Right lobe of liver (tissue), 6 donors: ENCODE data around the gene NWD2. TPM values are rescaled to one million over a fixed set of nuclear protein-coding genes. Genes with fewer than 3 reads are reported as not detected.

Experiments used
- ATAC-seq, 4 donors: fragments of 200-7000 bp; cut with Tn5 transposase; one replicate each; pipeline ENCODE4 v1.9.1; 2020; ENCODE audit warnings: mild to moderate bottlenecking in 4 of 4, moderate library complexity in 4 of 4
- DNase-seq, 3 donors: peaks; one replicate each; pipeline ENCODE4 v3.0.0-alpha.2; 2020
- H3K27ac ChIP-seq, 3 donors: fragments of 200-600 bp; one replicate each; pipeline ENCODE4 v1.8.0; 2022
- H3K27me3 ChIP-seq, 2 donors: fragments of 200-600 bp; one replicate each; pipeline ENCODE4 v1.8.0; 2022
- H3K36me3 ChIP-seq, 4 donors: fragments of 200-600 bp; sonication (generic) in 1 of 4; one replicate each; pipeline versions ENCODE4 v1.5.1 to v1.8.0; 2017 to 2022; ENCODE audit warnings: control low read depth in 1 of 4
- H3K4me1 ChIP-seq, 4 donors: fragments of 200-600 bp; sonication (generic) in 1 of 4; one replicate each; pipeline versions ENCODE4 v1.5.1 to v1.8.0; 2017 to 2022; ENCODE audit warnings: control low read depth in 1 of 4
- H3K4me3 ChIP-seq, 3 donors: fragments of 200-600 bp; one replicate each; pipeline ENCODE4 v1.8.0; 2022
- H3K9me3 ChIP-seq, 4 donors: fragments of 200-600 bp; sonication (generic) in 1 of 4; one replicate each; pipeline versions ENCODE4 v1.5.1 to v1.8.0; 2017 to 2022; ENCODE audit warnings: control low read depth in 1 of 4
- CTCF ChIP-seq, 4 donors: fragments of 200-600 bp in 3 of 4; fragments of 450-650 bp in 1 of 4; IDR thresholded peaks; one replicate each; pipeline versions ENCODE4 v1.5.1 to v1.8.0; 2016 to 2022; ENCODE audit warnings: antibody characterized with exemption in 4 of 4, mild to moderate bottlenecking in 2 of 4
- POLR2A ChIP-seq: fragments of 450-650 bp; IDR thresholded peaks from one replicate; pipeline ENCODE4 v1.6.1; 2017; ENCODE audit warnings: antibody characterized with exemption, mild to moderate bottlenecking
- WGBS: methylation state at CpG from one replicate; pipeline ENCODE4 v1.1.6; 2018; ENCODE audit warnings: low coverage, low lambda C conversion rate; ENCODE audit not compliant: insufficient coverage; ENCODE audit errors: missing lambda C conversion rate; 5-methylcytosine and 5-hydroxymethylcytosine counted together
- intact Hi-C, 2 donors: fragments of 100-400 bp; cut with DNase I; formaldehyde crosslinking; loops; one replicate each; pipeline versions ENCODE4 v1.11.2 to v1.14.1; 2022
- total RNA-seq, 6 experiments: library from RNA; depleted of rRNA in 2 of 6; stranded (reverse); fragments of >200 nt in 2 of 6; fragmentation: NEBNext Ultra II Directional in 3 of 6; extraction: Animal tissue kit (Norgen Biotek cat#: 25700) in 3 of 6; gene quantifications; one replicate each; pipeline versions ENCODE4 v1.1.0 to v1.2.4, GENCODE V29; 2016 to 2023
- donor health status: DM: no; HTN: yes; CAD: no.
- donor health status: DM: no; HTN: no; CAD: no.
- donor health status: DM: no; HTN: no; CAD: no.
- donor health status: DM: no; HTN: yes; CAD: no.
- donor health status: DM: no; HTN: yes; CAD: no.

The NWD2 gene
- total RNA-seq, 6 experiments from 2014 or later, result 0.05 TPM; not detected in 5

GRCh38 chr4:37225778-37226177 is 18.8 kb upstream of the NWD2 start:
- Histone ChIP-seq H3K4me1 (no peaks in the 10 kb centered on the region), H3K36me3 (no peaks in the 10 kb centered on the region), H3K4me3 (no peak overlapping the region), H3K9me3 (no peaks in the 10 kb centered on the region), H3K27ac (no peak overlapping the region), H3K27me3 (no peaks in the 10 kb centered on the region)
- ATAC-seq (no peak), DNase-seq (no peak)
- TF ChIP-seq POLR2A (no peak), CTCF (IDR thresholded peaks at IDR 0.05) (no peak)
- intact Hi-C loops, result no loop called here
- 13% methylated on average over 2 of the region's 2 CpGs for WGBS

- WGBS, result 20% methylated on average over 1 of the region's 1 CpG
- no peak for ATAC-seq
- intact Hi-C loops, result no loop called here
- no peaks in the 10 kb centered on the region for H3K27me3 ChIP-seq
- no peaks in the 10 kb centered on the region for H3K36me3 ChIP-seq
- no peaks in the 10 kb centered on the region for H3K4me1 ChIP-seq
- no peak for DNase-seq
- H3K4me3 ChIP-seq, result no peak overlapping the region
- H3K27ac ChIP-seq, result no peak overlapping the region
- TF ChIP-seq CTCF (IDR thresholded peaks at IDR 0.05), result no peak
- no peaks in the 10 kb centered on the region for H3K9me3 ChIP-seq
Measured at GRCh38 chr4:37232315-37232714, 12.2 kb upstream of the NWD2 start.

GRCh38 chr4:37236165-37236564 is 8.4 kb upstream of the NWD2 start:
- H3K4me3 ChIP-seq, result no peak overlapping the region
- H3K4me1 ChIP-seq, result no peaks in the 10 kb centered on the region
- ATAC-seq (no peak), DNase-seq (no peak)
- no peaks in the 10 kb centered on the region for H3K9me3 ChIP-seq
- intact Hi-C loops, result no loop called here
- no peak for TF ChIP-seq POLR2A
- no peak for TF ChIP-seq CTCF (IDR thresholded peaks at IDR 0.05)
- H3K36me3 ChIP-seq, result no peaks in the 10 kb centered on the region
- WGBS, result 35% methylated on average over 2 of the region's 2 CpGs
- no peaks in the 10 kb centered on the region for H3K27me3 ChIP-seq
- no peak overlapping the region for H3K27ac ChIP-seq

GRCh38 chr4:37241647-37242046 is 2.9 kb upstream of the NWD2 start:
- no peak for DNase-seq
- H3K27me3 ChIP-seq, result peaks cover 0 to 3% of the 10 kb centered on the region in 2 donors
- no peak for ATAC-seq
- H3K4me3 ChIP-seq, result no peak overlapping the region
- H3K27ac ChIP-seq, result no peak overlapping the region
- peaks cover 0 to 8% (median 0%) of the 10 kb centered on the region in 4 donors for H3K4me1 ChIP-seq
- H3K36me3 ChIP-seq, result no peaks in the 10 kb centered on the region
- H3K9me3 ChIP-seq, result no peaks in the 10 kb centered on the region
- intact Hi-C loops, result no loop called here
- TF ChIP-seq POLR2A (no peak), CTCF (IDR thresholded peaks at IDR 0.05) (no peak)

- H3K9me3 ChIP-seq, result no peaks in the 10 kb centered on the region
- ATAC-seq (peak in 1 of 4 donors; percentile 39), DNase-seq (no peak)
- peaks cover 0 to 5% of the 10 kb centered on the region in 2 donors for H3K27me3 ChIP-seq
- WGBS, result 8% methylated on average over 4 of the region's 5 CpGs
- no peaks in the 10 kb centered on the region for H3K36me3 ChIP-seq
- TF ChIP-seq CTCF (IDR thresholded peaks at IDR 0.05) (peak in 1 of 4 donors; percentile 6), POLR2A (no peak)
- H3K27ac ChIP-seq, result no peak overlapping the region
- peaks cover 0 to 8% (median 0%) of the 10 kb centered on the region in 4 donors for H3K4me1 ChIP-seq
- intact Hi-C loops, result no loop called here
- no peak overlapping the region for H3K4me3 ChIP-seq
Measured at GRCh38 chr4:37243051-37243450, 1.5 kb upstream of the NWD2 start.
